ENCODE measurements around the gene CDCA3.

The CDCA3 gene

DNA sequence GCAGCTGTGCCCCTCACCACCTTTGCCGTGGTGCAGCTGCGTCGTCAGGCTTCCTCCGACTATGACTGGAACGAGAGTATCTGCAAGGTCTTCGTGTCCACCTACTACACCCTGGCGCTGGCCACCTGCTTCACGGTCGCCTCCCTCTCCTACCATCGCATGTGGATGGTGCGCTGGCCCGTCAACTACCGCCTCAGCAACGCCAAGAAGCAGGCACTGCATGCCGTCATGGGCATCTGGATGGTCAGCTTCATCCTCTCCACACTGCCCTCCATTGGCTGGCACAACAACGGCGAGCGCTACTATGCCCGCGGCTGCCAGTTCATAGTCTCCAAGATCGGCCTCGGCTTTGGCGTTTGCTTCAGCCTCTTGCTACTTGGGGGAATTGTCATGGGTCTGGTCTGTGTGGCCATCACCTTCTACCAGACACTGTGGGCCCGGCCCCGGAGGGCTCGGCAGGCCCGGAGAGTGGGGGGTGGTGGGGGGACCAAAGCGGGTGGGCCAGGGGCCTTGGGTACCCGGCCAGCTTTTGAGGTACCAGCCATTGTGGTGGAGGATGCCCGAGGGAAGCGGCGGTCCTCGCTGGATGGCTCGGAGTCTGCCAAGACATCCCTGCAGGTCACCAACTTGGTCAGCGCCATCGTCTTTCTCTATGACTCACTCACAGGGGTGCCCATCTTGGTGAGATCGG lies 26.9 kb downstream of the CDCA3 start:
- no peak overlapping the region for H3K9ac ChIP-seq (ENCODE audit: low read length)
- H4K20me1 ChIP-seq (ENCODE audit: insufficient read depth, low read length) = no peaks in the 10 kb centered on the region
- peaks cover 4% of the 10 kb centered on the region; the same call in 1 of the 2 replicates for H3K4me1 ChIP-seq (ENCODE audit: low read length)
- H3K9me2 ChIP-seq (replicated peaks; ENCODE audit: insufficient read depth, low read length) = no peaks in the 10 kb centered on the region
- no peaks in the 10 kb centered on the region for H3K79me2 ChIP-seq (ENCODE audit: low read length)
- H3K27ac ChIP-seq (ENCODE audit: low read length) = no peak overlapping the region
- no peaks in the 10 kb centered on the region for H3F3A ChIP-seq (ENCODE audit: insufficient read depth, low read length)
- DNase-seq = no peak
- no peak overlapping the region for H3K4me2 ChIP-seq (ENCODE audit: low read depth, low read length)
- H3K9me3 ChIP-seq (replicated peaks; ENCODE audit: insufficient read depth, low read length) = no peaks in the 10 kb centered on the region
- H3K4me3 ChIP-seq (ENCODE audit: low read length) = no peak overlapping the region
- H2AFZ ChIP-seq (ENCODE audit: low read length) = no peak overlapping the region
- TF ChIP-seq EZH2 (optimal IDR thresholded peaks at IDR 0.05; ENCODE audit: low read depth, low read length) = no peak
- no peak for TF ChIP-seq EZH2phosphoT487 (IDR thresholded peaks at IDR 0.05; ENCODE audit: low read length)
- TF ChIP-seq, protein P1, sequence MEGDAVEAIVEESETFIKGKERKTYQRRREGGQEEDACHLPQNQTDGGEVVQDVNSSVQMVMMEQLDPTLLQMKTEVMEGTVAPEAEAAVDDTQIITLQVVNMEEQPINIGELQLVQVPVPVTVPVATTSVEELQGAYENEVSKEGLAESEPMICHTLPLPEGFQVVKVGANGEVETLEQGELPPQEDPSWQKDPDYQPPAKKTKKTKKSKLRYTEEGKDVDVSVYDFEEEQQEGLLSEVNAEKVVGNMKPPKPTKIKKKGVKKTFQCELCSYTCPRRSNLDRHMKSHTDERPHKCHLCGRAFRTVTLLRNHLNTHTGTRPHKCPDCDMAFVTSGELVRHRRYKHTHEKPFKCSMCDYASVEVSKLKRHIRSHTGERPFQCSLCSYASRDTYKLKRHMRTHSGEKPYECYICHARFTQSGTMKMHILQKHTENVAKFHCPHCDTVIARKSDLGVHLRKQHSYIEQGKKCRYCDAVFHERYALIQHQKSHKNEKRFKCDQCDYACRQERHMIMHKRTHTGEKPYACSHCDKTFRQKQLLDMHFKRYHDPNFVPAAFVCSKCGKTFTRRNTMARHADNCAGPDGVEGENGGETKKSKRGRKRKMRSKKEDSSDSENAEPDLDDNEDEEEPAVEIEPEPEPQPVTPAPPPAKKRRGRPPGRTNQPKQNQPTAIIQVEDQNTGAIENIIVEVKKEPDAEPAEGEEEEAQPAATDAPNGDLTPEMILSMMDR (IDR thresholded peaks at IDR 0.05; ENCODE audit: low read length) = no peak
- H3K27me3 ChIP-seq (replicated peaks; ENCODE audit: insufficient read depth, low read length) = peaks cover 93% of the 10 kb centered on the region
- H3K36me3 ChIP-seq (replicated peaks; ENCODE audit: insufficient read depth, low read length) = no peaks in the 10 kb centered on the region

DNA sequence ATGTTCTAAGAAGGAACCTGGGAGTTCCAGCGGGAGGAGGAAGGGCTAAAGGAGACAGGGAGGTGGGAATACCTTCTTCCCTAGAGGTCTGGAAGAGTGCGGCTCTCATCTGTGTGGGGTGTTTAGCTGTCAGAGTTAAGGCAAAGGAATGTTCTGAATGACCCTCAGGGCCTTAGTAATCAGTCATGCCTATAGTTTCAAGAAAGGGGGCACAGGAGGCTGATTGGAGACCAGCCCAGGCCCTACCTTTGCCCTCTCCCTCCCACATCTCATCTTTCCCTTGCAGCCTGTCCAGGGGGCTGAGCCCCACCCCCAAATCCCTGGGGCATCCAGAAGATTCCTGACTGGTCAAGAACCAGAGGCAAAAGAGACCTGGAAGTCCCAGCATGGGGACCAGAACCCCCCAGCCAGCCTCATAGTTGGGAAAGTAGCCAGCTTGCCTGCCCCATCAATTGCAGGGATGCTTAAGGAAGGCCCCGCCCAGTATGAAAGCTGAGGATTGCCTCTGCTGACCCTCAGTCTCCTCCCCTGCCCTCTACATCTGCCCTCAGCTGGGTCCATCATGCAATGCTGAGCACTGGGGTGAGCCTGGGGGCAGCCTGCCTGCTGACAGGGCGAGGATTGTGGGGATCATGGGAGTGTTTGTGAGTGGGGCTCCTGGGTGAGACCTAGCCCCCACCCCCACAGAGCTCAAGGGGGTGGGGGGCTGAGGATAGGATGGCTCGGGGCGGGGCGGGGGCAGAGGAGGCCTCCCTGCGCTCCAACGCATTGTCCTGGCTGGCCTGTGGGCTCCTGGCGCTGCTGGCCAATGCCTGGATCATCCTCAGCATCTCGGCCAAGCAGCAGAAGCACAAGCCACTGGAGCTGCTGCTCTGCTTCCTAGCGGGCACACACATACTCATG lies 27.7 kb downstream of the CDCA3 start:
- H2AFZ ChIP-seq (ENCODE audit: low read length) = no peak overlapping the region
- H3F3A ChIP-seq (ENCODE audit: insufficient read depth, low read length) = no peaks in the 10 kb centered on the region
- H3K79me2 ChIP-seq (ENCODE audit: low read length) = no peaks in the 10 kb centered on the region
- H3K4me1 ChIP-seq (ENCODE audit: low read length) = peaks cover 4% of the 10 kb centered on the region; the same call in 1 of the 2 replicates
- H3K9me3 ChIP-seq (replicated peaks; ENCODE audit: insufficient read depth, low read length) = no peaks in the 10 kb centered on the region
- H3K4me3 ChIP-seq (ENCODE audit: low read length) = no peak overlapping the region
- H3K4me2 ChIP-seq (ENCODE audit: low read depth, low read length) = no peak overlapping the region
- H3K27me3 ChIP-seq (replicated peaks; ENCODE audit: insufficient read depth, low read length) = peaks cover 88% of the 10 kb centered on the region
- TF ChIP-seq EZH2phosphoT487 (IDR thresholded peaks at IDR 0.05; ENCODE audit: low read length) (no peak), EZH2 (optimal IDR thresholded peaks at IDR 0.05; ENCODE audit: low read depth, low read length) (no peak)
- TF ChIP-seq, protein P1 (IDR thresholded peaks at IDR 0.05; ENCODE audit: low read length) = no peak
- H3K9ac ChIP-seq (ENCODE audit: low read length) = no peak overlapping the region
- H3K9me2 ChIP-seq (replicated peaks; ENCODE audit: insufficient read depth, low read length) = no peaks in the 10 kb centered on the region
- H3K36me3 ChIP-seq (replicated peaks; ENCODE audit: insufficient read depth, low read length) = no peaks in the 10 kb centered on the region
- H4K20me1 ChIP-seq (ENCODE audit: insufficient read depth, low read length) = no peaks in the 10 kb centered on the region
- DNase-seq = no peak
- H3K27ac ChIP-seq (ENCODE audit: low read length) = no peak overlapping the region

DNA sequence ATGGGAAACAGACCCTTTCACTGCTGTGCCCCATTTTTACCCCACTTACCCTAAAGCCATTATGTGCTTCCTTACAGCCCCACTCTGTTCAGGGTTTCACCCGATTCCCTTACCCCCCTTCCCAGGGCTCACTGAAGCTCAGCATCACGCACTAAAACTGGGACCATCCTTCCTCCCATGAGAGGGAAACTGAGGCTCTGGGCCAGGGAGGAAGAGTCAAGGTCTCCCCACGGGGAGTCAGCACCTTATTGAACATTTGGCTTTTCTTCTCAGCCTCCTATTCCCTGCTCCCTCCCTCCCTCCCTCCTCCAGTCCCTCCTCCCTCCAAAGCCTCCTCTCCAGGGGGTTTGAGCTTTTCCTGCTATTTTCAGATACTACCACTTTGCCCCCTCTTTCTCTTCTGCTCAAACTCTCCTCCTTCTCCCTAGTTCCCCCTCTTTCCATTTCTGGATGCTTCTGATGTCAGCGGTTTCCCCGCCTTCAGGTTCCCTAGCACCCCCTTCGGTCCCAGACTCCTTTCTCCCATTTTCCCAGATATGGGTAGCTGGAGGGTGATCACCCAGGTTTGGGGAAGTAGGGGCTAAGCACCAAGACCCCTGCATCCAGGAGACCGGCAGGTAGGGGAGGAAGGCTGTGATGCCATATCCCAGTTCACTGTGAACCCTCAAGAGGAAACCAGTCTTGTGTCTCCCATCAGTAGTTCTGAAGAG lies 28.5 kb downstream of the CDCA3 start:
- Histone ChIP-seq H3K4me2 (ENCODE audit: low read depth, low read length) (no peak overlapping the region), H3K27ac (ENCODE audit: low read length) (no peak overlapping the region), H3K27me3 (replicated peaks; ENCODE audit: insufficient read depth, low read length) (peaks cover 81% of the 10 kb centered on the region), H3K4me1 (ENCODE audit: low read length) (peaks cover 4% of the 10 kb centered on the region; the same call in 1 of the 2 replicates), H3F3A (ENCODE audit: insufficient read depth, low read length) (no peaks in the 10 kb centered on the region), H3K9me3 (replicated peaks; ENCODE audit: insufficient read depth, low read length) (no peaks in the 10 kb centered on the region), H2AFZ (ENCODE audit: low read length) (no peak overlapping the region), H3K79me2 (ENCODE audit: low read length) (no peaks in the 10 kb centered on the region), H3K4me3 (ENCODE audit: low read length) (no peak overlapping the region), H4K20me1 (ENCODE audit: insufficient read depth, low read length) (no peaks in the 10 kb centered on the region), H3K9me2 (replicated peaks; ENCODE audit: insufficient read depth, low read length) (no peaks in the 10 kb centered on the region), H3K36me3 (replicated peaks; ENCODE audit: insufficient read depth, low read length) (no peaks in the 10 kb centered on the region), H3K9ac (ENCODE audit: low read length) (no peak overlapping the region)
- no peak for DNase-seq
- no peak for TF ChIP-seq EZH2phosphoT487 (IDR thresholded peaks at IDR 0.05; ENCODE audit: low read length)
- TF ChIP-seq, protein P1 (IDR thresholded peaks at IDR 0.05; ENCODE audit: low read length) = no peak
- no peak for TF ChIP-seq EZH2 (optimal IDR thresholded peaks at IDR 0.05; ENCODE audit: low read depth, low read length)

Measured in MM.1S (cell line).